Stimulated activated CD4-positive, alpha-beta T cell treated with anti-CD3 and anti-CD28 coated beads, Interleukin-1b, Interleukin-23, amount 100 ng/mL, for 48 hours (primary cell): ENCODE measurements around the gene GUCY2F.

ENCODE experiments used
- DNase-seq: peaks from one replicate; pipeline ENCODE4 v3.0.0-alpha.2; 2020

Gene GUCY2F

DNA sequence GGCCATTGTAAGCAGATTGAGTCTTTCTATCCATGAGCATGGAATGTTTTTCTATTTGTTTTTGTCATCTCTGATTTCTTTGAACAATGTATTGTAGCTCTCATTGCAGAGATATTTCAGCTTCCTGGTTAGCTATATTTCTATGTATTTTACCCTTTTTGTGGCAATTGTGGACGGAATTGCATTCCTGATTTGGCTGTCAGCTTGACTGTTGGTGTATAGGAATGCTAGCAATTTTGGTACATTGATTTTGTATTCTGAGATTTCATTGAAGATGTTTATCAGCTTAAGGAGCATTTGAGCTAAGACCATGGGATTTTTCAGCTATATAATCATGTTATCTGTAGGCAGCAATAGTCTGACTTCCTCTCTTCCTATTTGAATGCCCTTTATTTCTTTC is 154.6 kb downstream of the GUCY2F start:
- DNase-seq, result no peak
